ENCODE data around the gene DENND1A.

The DENND1A gene

GRCh38 chr9:123658792-123659191 lies 271.1 kb downstream of the DENND1A start:
- TF ChIP-seq, protein P1, sequence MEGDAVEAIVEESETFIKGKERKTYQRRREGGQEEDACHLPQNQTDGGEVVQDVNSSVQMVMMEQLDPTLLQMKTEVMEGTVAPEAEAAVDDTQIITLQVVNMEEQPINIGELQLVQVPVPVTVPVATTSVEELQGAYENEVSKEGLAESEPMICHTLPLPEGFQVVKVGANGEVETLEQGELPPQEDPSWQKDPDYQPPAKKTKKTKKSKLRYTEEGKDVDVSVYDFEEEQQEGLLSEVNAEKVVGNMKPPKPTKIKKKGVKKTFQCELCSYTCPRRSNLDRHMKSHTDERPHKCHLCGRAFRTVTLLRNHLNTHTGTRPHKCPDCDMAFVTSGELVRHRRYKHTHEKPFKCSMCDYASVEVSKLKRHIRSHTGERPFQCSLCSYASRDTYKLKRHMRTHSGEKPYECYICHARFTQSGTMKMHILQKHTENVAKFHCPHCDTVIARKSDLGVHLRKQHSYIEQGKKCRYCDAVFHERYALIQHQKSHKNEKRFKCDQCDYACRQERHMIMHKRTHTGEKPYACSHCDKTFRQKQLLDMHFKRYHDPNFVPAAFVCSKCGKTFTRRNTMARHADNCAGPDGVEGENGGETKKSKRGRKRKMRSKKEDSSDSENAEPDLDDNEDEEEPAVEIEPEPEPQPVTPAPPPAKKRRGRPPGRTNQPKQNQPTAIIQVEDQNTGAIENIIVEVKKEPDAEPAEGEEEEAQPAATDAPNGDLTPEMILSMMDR (IDR thresholded peaks at IDR 0.05; ENCODE audit: control insufficient read depth, extremely low read depth, insufficient read depth) = no peak
- no peak for DNase-seq (ENCODE audit: low read depth)
- H3K4me3 ChIP-seq (ENCODE audit: low read depth, low read length) = no peak overlapping the region

GRCh38 chr9:123657941-123658340 lies 272.0 kb downstream of the DENND1A start:
- no peak overlapping the region for H3K4me3 ChIP-seq (ENCODE audit: low read depth, low read length)
- DNase-seq (ENCODE audit: low read depth) = no peak
- TF ChIP-seq, protein P1 (IDR thresholded peaks at IDR 0.05; ENCODE audit: control insufficient read depth, extremely low read depth, insufficient read depth) = no peak

GRCh38 chr9:123657099-123657498 lies 272.8 kb downstream of the DENND1A start:
- TF ChIP-seq, protein P1 (IDR thresholded peaks at IDR 0.05; ENCODE audit: control insufficient read depth, extremely low read depth, insufficient read depth) = no peak
- no peak for DNase-seq (ENCODE audit: low read depth)
- no peak overlapping the region for H3K4me3 ChIP-seq (ENCODE audit: low read depth, low read length)

DNA sequence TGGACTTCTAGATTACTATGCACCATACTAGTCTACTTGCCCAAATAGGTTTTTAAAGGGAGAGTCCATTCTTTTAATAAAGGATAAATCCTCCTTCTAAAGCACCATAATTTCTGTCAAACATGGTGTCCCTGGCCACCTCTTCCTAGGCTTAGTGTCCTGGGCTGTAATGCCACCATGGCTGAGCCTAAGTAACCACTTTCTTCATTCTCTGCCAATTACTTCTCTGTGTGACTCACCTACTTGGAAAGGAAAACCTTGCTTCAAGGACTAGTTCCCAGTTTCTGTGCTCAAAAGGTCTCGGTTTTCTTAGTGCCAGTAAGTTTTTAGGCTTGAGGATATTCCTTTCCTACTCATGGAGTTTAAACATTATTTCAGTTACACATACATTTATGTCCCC lies 273.4 kb downstream of the DENND1A start:
- TF ChIP-seq, protein P1 (IDR thresholded peaks at IDR 0.05; ENCODE audit: control insufficient read depth, extremely low read depth, insufficient read depth) = no peak
- no peak overlapping the region for H3K4me3 ChIP-seq (ENCODE audit: low read depth, low read length)
- no peak for DNase-seq (ENCODE audit: low read depth)

DNA sequence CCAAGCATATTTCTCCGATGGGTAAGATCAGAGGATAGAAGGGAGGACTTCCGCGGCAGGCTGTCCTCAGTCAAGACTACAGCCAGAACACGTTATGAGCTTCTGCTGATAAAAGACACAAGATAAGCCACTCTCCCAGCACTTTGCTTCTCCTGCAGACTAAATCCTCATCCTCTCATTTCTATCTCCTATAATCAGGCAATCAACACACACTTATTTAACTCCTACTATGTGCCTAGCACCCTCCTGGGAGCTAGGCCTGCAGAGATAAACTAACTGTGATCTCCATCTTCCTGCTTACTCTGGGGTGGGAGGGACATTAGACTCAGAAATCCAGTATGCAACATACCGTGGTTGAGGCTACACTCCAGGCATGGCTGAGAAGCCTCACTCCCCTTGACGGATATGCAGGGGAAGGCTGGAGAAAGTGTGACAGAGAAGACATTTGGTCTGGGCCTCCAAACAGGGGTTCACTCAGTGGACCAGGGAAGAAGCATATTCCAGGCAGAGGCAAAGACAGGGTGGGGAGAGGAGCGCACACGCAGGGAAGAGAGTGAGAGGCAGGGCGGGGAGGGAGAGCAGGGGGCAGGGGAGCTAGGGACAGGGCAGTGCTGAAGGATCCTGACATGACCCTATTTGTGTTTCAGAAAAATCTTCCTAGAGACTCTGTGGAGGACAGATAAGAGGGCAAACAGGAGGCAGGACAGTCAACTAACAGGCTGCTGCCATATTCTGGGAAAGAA lies 274.1 kb downstream of the DENND1A start:
- no peak for DNase-seq (ENCODE audit: low read depth)
- H3K4me3 ChIP-seq (ENCODE audit: low read depth, low read length) = no peak overlapping the region
- TF ChIP-seq, protein P1 (IDR thresholded peaks at IDR 0.05; ENCODE audit: control insufficient read depth, extremely low read depth, insufficient read depth) = no peak

GRCh38 chr9:123654994-123655637 lies 274.8 kb downstream of the DENND1A start:
- TF ChIP-seq, protein P1 (IDR thresholded peaks at IDR 0.05; ENCODE audit: control insufficient read depth, extremely low read depth, insufficient read depth) = no peak
- no peak for DNase-seq (ENCODE audit: low read depth)
- no peak overlapping the region for H3K4me3 ChIP-seq (ENCODE audit: low read depth, low read length)

Data from LNCaP clone FGC (cell line).